GM21367 (cell line): ENCODE results near the gene AMIGO3.
"Not testable (repeated sequence)": the region's sequence is repeated elsewhere in the genome, so short reads cannot be mapped to it uniquely, and the experiment has no call there.

ENCODE experiments used
- ATAC-seq: cut with Tn5 transposase; IDR thresholded peaks from one replicate; pipeline ENCODE4 v1.9.1; 2021; ENCODE audit not compliant: unreplicated experiment

AMIGO3 gene

GRCh38 chr3:49689908-49690624 is 29.4 kb downstream of the AMIGO3 start:
- not testable (repeated sequence) for ATAC-seq

DNA sequence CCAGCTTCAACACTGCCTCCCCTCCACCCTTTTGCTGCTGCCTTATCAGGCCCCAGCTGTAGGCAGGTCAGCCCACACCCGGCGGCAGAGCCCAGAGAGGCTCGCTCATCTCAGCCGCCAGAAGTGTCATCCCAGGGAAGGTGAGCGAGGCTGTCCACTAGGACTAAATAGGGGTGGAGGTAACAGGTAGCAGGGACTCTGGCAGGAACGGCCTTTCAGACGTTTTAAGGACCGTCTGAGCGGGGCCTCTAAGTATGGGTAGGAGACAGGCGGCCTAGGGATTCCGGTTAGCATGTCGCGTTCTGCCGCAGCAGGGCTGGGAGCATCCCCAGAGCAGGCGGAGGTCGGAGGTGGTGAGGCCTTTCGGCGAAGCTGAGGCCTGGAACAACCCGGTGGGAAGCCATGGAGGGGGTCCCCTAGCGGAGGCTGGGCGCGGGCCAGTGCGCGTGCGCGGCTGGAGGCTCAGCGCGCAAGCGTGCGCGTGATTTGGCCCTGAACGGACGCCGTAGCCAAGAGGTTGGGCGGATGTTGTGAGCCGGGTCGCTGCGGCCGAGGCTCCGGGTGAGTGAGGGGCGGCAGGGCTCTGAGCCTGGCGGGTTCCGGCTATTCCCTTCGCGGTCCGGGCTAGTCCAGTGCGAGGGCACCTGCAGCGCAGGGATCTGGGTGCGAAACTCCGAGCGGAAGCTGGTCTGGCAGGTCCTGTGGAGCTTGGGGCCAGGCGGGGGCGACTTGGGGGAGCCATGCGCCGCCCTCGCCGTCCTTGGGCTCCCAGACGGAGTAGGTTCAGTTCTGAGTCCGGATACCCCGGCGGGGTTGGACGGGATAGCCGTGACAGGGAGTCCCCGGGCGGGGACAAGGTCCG is 30.2 kb downstream of the AMIGO3 start, which contains the start of the genes MST1 and RNF123:
Gene MST1, minus strand, starts transcription at position 429 of the 862 bp plus-strand sequence. CDS start 783 bp downstream, outside the sequence.
Gene RNF123, plus strand, starts transcription at position 512 of the 862 bp plus-strand sequence. CDS start 1,609 bp downstream, outside the sequence.
- ATAC-seq: peak; percentile 43

DNA sequence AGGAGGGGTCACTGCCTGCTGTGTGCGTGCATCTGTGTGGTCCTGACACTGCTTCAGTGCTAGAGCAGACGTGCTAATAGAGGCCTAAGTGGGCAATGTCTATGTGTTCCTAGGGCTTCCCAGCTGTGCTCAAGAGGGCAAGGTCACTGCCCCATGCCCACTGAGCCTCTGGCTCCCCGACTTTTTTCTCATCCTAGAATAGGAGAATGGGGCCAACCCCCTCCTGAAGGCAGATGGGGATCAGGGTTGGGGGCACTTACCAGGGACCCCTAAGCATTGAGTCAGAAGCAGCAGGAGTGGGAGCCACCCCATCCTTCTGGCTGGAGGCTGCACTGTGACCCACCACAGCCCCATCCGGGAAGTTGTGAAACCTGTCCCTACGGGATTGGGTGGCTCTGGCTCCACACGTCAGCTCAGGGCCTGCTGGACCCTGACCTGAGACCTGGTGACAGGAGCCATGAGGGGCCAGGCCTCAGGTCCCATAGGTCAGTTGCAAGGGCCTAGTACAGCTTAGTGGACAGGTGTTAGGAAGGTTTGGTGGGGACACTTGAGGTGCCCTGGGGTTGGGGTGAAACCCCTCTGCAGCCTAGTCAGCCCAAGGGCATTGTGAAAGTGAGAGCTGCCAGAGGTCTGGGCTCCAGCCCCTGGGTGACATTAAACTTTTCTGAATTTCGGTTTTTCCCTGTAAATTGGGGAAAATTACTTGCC is 31.0 kb downstream of the AMIGO3 start:
- not testable (repeated sequence) for ATAC-seq

- ATAC-seq: not testable (repeated sequence)
Measured at GRCh38 chr3:49687424-49687795, 32.1 kb downstream of the AMIGO3 start.

- ATAC-seq: not testable (repeated sequence)
Measured at GRCh38 chr3:49686769-49687423, 32.6 kb downstream of the AMIGO3 start.

- ATAC-seq: not testable (repeated sequence)
Measured at GRCh38 chr3:49686346-49686745, 33.1 kb downstream of the AMIGO3 start.

- not testable (repeated sequence) for ATAC-seq
Measured at GRCh38 chr3:49685846-49686245, 33.6 kb downstream of the AMIGO3 start.

DNA sequence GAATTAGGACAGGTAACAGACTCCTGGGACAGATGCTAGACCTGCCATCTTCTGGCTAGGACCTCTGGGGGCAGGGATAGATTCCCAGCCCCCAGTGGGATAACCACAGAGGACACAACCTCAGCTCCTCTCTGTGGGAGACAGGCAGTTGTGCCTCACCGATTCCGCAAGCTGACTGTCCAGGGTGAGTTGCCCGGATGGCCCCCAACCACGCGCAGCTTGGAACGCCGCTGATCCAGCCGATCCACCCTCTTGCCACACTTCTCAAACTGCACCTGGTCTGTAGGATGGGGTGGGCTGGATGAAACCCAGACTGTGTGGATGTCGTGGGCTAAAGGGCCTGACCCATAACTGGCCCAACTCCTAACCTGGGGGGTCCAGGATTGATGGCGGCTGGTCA is 34.4 kb downstream of the AMIGO3 start:
- not testable (repeated sequence) for ATAC-seq

- not testable (repeated sequence) for ATAC-seq
Measured at GRCh38 chr3:49684453-49684852, 35.0 kb downstream of the AMIGO3 start.

DNA sequence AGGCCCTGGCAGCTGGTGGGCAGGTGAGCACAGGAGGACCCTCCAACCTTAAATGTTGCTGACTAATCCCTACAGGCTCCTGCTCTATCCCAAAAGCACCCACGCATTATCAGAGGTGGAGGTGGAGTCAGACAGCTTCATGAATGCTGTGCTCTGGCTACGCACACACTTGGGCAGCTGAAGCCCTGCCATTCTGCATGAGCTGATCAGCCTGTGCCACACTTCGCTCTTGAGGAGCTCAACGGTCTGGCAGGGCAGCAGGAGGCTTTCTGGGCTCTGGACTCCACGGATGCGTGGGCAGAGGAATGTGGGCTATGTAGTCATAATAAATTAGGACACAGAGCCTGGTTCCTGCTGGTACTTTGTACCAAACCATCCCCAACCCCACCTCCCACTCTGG is 36.3 kb downstream of the AMIGO3 start:
- ATAC-seq: no peak

- no peak for ATAC-seq
Measured at GRCh38 chr3:49681543-49681942, 37.9 kb downstream of the AMIGO3 start.

- ATAC-seq: no peak
Measured at GRCh38 chr3:49681232-49681522, 38.3 kb downstream of the AMIGO3 start.

DNA sequence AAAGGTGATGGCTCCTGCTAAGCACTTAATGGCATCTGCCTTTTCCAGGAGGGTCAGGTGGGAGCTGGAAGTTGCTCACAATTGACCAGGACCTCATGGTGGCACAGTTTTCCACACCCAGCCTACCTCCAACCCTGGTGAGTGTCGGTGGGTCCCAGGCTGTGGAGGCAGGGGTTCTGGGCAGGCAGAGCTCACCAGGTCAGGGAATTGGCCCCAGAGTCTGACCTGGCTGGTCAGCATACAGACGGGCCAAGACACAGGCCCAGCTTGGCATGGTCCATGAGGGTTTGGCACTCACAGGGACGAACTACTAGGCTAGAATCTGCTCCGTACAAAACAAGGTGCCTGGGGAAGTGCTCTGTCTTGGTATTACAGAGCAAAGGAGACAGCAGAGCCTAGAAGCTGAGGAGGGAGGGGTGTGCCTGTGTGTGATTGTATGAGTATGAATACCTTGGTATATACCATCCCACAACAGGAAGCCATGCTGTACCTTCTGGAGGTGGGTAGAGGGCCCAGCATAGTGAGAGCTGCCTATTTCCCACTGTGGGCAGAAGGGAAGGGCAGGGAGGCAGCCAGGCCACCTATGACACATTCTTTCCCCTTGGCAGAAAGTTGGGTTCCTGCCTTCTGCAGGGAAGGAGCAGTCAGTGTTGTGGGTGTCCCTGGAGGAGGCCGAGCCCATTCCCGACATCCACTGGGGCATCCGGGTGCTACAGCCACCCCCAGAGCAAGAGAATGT is 38.8 kb downstream of the AMIGO3 start:
- ATAC-seq: no peak

DNA sequence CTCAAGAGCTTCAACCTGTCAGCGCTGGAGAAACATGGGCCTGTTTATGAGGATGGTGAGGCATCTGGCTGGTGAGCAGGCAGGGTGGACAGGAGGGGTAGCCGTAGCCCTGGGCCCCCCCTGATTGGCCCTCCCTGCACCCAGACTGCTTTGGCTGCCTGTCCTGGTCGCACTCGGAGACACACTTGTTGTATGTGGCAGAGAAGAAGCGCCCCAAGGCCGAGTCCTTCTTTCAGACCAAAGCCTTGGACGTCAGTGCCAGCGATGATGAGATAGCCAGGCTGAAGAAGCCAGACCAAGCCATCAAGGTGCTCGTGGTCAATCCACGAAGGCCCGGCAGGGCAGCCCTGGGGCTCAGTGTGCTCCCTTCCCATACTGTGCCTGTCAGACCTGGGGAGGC is 43.6 kb downstream of the AMIGO3 start:
- no peak for ATAC-seq

DNA sequence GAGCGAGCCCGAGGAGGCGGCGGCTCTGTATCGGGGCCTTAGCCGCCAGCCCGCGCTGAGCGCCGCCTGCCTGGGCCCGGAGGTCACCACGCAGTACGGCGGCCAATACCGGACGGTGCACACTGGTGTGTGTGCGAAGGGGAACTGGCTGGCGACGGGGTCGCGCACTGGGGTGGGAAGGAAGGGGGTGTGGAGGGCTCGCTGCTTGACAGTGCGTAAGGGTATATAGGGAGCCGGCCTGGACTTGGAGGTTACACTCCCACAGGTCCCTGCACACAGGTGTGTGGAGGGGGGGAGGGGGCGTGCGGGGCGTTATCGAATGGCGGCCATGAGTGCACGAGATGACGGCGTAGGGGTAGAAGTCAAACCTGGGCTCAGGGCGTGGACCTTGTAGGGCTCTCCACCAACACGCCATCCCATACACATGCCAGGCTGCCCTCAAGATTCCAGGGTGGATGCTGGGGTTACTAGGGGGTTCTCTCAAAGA is 44.9 kb downstream of the AMIGO3 start:
- ATAC-seq: peak; percentile 26

GRCh38 chr3:49673715-49674496 is 45.6 kb downstream of the AMIGO3 start, which contains the start of gene APEH:
TSS of gene APEH (plus strand) at chr3:49674351. CDS start at chr3:49674402, 51 bp downstream.
- ATAC-seq: peak; percentile 60

DNA sequence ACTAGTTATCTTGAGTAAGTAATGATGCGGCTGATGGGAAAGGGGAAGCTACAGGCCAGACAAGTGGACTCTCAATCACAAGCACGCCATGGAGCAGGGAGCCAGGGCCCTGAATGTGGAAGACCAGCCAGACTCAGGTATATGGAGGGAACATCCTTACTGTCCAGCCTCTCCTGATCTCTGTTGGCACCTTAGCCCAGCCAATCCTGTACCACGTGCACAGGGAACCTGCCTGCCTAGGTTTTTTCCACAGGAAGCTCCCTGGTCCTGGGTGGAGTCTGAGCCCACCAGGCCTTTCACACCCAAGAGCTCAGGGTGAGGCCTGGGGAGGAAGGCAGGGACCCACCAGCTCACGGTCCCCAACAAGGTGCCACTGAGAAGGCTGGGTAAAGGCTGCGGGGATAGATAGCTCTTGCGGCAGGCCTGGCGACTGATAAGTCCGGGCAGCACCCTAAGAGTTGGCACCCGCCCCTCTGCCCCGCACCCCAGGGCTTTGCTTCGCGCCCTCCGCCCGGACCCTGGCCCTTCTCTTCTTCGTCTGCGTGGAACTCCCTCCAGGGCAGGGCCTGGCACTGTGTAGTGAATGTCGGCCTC is 46.3 kb downstream of the AMIGO3 start:
- no peak for ATAC-seq
